PC-3 (cell line): ENCODE measurements around the gene VDAC1.
"Not testable (repeated sequence)": the region's sequence is repeated elsewhere in the genome, so short reads cannot be mapped to it uniquely, and the experiment has no call there.

Experiments
- EZH2 ChIP-seq: fragments of 300-600 bp; sonication (generic); IDR thresholded peaks from one replicate; pipeline ENCODE4 v1.6.1; 2017; ENCODE audit warnings: antibody characterized with exemption, mild to moderate bottlenecking, low read length; ENCODE audit not compliant: unreplicated experiment
- EZH2phosphoT487 ChIP-seq: fragments of 300-600 bp; sonication (generic); IDR thresholded peaks from 2 replicates; pipeline ENCODE4 v1.6.1; 2018; ENCODE audit warnings: mild to moderate bottlenecking, antibody characterized with exemption, low read length, borderline replicate concordance
- TF ChIP-seq, protein P1 (sequence below): fragments of 300-600 bp; sonication (generic); conservative IDR thresholded peaks from 2 replicates; pipeline ENCODE4 v1.5.1; 2017; ENCODE audit warnings: antibody characterized with exemption, low read depth, mild to moderate bottlenecking, low read length

DNA sequence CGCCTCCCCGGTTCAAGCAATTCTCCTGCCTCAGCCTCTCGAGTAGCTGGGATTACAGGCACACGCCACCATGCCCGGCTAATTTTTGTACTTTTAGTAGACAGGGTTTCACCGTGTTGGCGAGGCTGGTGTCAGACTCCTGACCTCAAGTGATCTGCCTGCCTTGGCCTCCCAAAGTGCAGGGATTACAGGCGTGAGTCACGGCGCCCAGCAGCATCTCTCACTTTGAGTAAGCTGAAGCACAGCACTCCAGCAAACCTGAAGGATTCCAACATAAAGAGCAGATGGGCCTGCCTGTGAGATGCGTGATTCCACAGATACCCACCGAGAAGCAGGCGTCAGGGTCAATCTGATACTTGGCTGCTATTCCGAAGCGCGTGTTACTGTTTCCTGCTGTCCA is 29.2 kb downstream of the VDAC1 start:
- TF ChIP-seq, protein P1, sequence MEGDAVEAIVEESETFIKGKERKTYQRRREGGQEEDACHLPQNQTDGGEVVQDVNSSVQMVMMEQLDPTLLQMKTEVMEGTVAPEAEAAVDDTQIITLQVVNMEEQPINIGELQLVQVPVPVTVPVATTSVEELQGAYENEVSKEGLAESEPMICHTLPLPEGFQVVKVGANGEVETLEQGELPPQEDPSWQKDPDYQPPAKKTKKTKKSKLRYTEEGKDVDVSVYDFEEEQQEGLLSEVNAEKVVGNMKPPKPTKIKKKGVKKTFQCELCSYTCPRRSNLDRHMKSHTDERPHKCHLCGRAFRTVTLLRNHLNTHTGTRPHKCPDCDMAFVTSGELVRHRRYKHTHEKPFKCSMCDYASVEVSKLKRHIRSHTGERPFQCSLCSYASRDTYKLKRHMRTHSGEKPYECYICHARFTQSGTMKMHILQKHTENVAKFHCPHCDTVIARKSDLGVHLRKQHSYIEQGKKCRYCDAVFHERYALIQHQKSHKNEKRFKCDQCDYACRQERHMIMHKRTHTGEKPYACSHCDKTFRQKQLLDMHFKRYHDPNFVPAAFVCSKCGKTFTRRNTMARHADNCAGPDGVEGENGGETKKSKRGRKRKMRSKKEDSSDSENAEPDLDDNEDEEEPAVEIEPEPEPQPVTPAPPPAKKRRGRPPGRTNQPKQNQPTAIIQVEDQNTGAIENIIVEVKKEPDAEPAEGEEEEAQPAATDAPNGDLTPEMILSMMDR, result not testable (repeated sequence)
- TF ChIP-seq EZH2, EZH2phosphoT487: not testable (repeated sequence)
